ENCODE measurements around the gene SLC16A8.
A peak's percentile ranks its signal among the peaks of the same experiment; 100 is the strongest.
"Not testable (repeated sequence)": the region's sequence is repeated elsewhere in the genome, so short reads cannot be mapped to it uniquely, and the experiment has no call there.

SLC16A8 gene

GRCh38 chr22:38083931-38084631, at the start of gene SLC16A8:
TSS of gene SLC16A8 (minus strand) at chr22:38084184. CDS start at chr22:38082873, 1,311 bp downstream.
- no peak for DNase-seq (ENCODE audit: low read depth in 2 of 2)

- no peak for DNase-seq (ENCODE audit: low read depth in 2 of 2)
Measured at GRCh38 chr22:38133331-38133730, 49.3 kb upstream of the SLC16A8 start.

GRCh38 chr22:38132794-38133193, 48.8 kb upstream of the SLC16A8 start:
- DNase-seq (ENCODE audit: low read depth in 2 of 2): no peak

GRCh38 chr22:38132136-38132535, 48.2 kb upstream of the SLC16A8 start:
- no peak for DNase-seq (ENCODE audit: low read depth in 2 of 2)

GRCh38 chr22:38131399-38131798, 47.4 kb upstream of the SLC16A8 start:
- no peak for DNase-seq (ENCODE audit: low read depth in 2 of 2)

GRCh38 chr22:38129856-38130255, 45.9 kb upstream of the SLC16A8 start:
- DNase-seq (ENCODE audit: low read depth in 2 of 2): no peak

- DNase-seq (ENCODE audit: low read depth in 2 of 2): no peak
Measured at GRCh38 chr22:38129021-38129420, 45.0 kb upstream of the SLC16A8 start.

GRCh38 chr22:38127869-38128268, 43.9 kb upstream of the SLC16A8 start:
- no peak for DNase-seq (ENCODE audit: low read depth in 2 of 2)

GRCh38 chr22:38126928-38127668, 43.1 kb upstream of the SLC16A8 start:
- DNase-seq (ENCODE audit: low read depth in 2 of 2): no peak

GRCh38 chr22:38125751-38126201, 41.8 kb upstream of the SLC16A8 start:
- DNase-seq (ENCODE audit: low read depth in 2 of 2): no peak

- no peak for DNase-seq (ENCODE audit: low read depth in 2 of 2)
Measured at GRCh38 chr22:38125038-38125610, 41.1 kb upstream of the SLC16A8 start.

GRCh38 chr22:38124236-38124974, 40.4 kb upstream of the SLC16A8 start:
- no peak for DNase-seq (ENCODE audit: low read depth in 2 of 2)

GRCh38 chr22:38122616-38123015, 38.6 kb upstream of the SLC16A8 start:
- no peak for DNase-seq (ENCODE audit: low read depth in 2 of 2)

- DNase-seq (ENCODE audit: low read depth in 2 of 2): no peak
Measured at GRCh38 chr22:38120359-38121110, 36.6 kb upstream of the SLC16A8 start.

GRCh38 chr22:38118747-38119146, 34.8 kb upstream of the SLC16A8 start:
- not testable (repeated sequence) for DNase-seq (ENCODE audit: low read depth in 2 of 2)

- DNase-seq (ENCODE audit: low read depth in 2 of 2): no peak
Measured at GRCh38 chr22:38118182-38118581, 34.2 kb upstream of the SLC16A8 start.

GRCh38 chr22:38117556-38117955, 33.6 kb upstream of the SLC16A8 start:
- DNase-seq (ENCODE audit: low read depth in 2 of 2): not testable (repeated sequence)

- DNase-seq (ENCODE audit: low read depth in 2 of 2): no peak
Measured at GRCh38 chr22:38115423-38116205, 31.6 kb upstream of the SLC16A8 start.

- peak; percentile 26 to 52 for DNase-seq (ENCODE audit: low read depth in 2 of 2)
Measured at GRCh38 chr22:38114484-38115398, 30.8 kb upstream of the SLC16A8 start.

Data from activated CD8-positive, alpha-beta memory T cell treated with anti-CD3 and anti-CD28 coated beads for 4 hours (primary cell).